ENCODE measurements around the gene GUK1.

DNA sequence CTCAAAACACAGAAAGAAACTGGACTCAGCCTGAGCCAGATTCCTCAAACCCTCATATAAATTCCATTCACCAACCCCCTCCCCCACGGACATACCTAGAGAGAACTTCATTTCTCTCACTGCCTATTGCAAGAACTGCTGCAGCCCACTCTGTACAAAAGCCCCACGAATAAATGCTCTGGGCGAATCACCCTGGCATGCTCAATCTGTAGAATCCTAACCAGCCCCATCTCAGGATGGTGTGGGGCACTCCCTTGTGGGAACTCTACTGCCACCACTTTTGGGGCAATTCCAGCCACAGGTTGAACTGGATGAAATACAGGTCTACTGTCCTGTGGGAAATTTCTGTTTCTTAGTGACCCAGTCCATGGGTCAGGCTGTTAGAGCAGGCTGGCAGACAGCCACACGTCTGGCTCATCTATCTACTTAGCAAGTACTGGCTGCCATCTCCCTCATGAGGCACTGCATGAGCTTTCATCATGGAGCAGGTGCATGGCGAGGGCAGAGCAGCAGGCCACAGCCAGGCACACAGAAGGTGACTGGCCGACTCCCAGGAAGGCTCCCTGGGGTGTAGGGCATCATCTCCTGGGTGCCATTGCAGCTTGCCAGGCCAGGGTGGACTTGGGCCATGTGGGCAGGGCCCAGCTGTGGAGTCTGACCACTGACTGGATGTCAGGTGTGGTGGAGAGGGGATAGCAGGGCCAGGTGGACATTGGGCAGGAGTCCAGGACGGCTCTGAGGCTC is 35.4 kb upstream of the GUK1 start:
- no peak for TF ChIP-seq JUN (CRISPR knock-in tag; IDR thresholded peaks at IDR 0.05)
- TF ChIP-seq, protein P1, sequence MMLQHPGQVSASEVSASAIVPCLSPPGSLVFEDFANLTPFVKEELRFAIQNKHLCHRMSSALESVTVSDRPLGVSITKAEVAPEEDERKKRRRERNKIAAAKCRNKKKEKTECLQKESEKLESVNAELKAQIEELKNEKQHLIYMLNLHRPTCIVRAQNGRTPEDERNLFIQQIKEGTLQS (CRISPR knock-in tag; conservative IDR thresholded peaks at IDR 0.05) = no peak
- TF ChIP-seq, protein P2, sequence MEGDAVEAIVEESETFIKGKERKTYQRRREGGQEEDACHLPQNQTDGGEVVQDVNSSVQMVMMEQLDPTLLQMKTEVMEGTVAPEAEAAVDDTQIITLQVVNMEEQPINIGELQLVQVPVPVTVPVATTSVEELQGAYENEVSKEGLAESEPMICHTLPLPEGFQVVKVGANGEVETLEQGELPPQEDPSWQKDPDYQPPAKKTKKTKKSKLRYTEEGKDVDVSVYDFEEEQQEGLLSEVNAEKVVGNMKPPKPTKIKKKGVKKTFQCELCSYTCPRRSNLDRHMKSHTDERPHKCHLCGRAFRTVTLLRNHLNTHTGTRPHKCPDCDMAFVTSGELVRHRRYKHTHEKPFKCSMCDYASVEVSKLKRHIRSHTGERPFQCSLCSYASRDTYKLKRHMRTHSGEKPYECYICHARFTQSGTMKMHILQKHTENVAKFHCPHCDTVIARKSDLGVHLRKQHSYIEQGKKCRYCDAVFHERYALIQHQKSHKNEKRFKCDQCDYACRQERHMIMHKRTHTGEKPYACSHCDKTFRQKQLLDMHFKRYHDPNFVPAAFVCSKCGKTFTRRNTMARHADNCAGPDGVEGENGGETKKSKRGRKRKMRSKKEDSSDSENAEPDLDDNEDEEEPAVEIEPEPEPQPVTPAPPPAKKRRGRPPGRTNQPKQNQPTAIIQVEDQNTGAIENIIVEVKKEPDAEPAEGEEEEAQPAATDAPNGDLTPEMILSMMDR (IDR thresholded peaks at IDR 0.05) = no peak
- TF ChIP-seq IRF2 (CRISPR knock-in tag; IDR thresholded peaks at IDR 0.05; ENCODE audit: borderline replicate concordance, low read depth) = no peak
- no peak for TF ChIP-seq SP1 (CRISPR knock-in tag; conservative IDR thresholded peaks at IDR 0.05)
- TF ChIP-seq MXD4 (CRISPR knock-in tag; IDR thresholded peaks at IDR 0.05; ENCODE audit: borderline replicate concordance) = no peak
- TF ChIP-seq, protein P3, sequence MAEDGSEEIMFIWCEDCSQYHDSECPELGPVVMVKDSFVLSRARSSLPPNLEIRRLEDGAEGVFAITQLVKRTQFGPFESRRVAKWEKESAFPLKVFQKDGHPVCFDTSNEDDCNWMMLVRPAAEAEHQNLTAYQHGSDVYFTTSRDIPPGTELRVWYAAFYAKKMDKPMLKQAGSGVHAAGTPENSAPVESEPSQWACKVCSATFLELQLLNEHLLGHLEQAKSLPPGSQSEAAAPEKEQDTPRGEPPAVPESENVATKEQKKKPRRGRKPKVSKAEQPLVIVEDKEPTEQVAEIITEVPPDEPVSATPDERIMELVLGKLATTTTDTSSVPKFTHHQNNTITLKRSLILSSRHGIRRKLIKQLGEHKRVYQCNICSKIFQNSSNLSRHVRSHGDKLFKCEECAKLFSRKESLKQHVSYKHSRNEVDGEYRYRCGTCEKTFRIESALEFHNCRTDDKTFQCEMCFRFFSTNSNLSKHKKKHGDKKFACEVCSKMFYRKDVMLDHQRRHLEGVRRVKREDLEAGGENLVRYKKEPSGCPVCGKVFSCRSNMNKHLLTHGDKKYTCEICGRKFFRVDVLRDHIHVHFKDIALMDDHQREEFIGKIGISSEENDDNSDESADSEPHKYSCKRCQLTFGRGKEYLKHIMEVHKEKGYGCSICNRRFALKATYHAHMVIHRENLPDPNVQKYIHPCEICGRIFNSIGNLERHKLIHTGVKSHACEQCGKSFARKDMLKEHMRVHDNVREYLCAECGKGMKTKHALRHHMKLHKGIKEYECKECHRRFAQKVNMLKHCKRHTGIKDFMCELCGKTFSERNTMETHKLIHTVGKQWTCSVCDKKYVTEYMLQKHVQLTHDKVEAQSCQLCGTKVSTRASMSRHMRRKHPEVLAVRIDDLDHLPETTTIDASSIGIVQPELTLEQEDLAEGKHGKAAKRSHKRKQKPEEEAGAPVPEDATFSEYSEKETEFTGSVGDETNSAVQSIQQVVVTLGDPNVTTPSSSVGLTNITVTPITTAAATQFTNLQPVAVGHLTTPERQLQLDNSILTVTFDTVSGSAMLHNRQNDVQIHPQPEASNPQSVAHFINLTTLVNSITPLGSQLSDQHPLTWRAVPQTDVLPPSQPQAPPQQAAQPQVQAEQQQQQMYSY (CRISPR knock-in tag; IDR thresholded peaks at IDR 0.05) = no peak
- TF ChIP-seq, protein P4, sequence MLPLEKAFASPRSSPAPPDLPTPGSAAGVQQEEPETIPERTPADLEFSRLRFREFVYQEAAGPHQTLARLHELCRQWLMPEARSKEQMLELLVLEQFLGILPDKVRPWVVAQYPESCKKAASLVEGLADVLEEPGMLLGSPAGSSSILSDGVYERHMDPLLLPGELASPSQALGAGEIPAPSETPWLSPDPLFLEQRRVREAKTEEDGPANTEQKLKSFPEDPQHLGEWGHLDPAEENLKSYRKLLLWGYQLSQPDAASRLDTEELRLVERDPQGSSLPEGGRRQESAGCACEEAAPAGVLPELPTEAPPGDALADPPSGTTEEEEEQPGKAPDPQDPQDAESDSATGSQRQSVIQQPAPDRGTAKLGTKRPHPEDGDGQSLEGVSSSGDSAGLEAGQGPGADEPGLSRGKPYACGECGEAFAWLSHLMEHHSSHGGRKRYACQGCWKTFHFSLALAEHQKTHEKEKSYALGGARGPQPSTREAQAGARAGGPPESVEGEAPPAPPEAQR (CRISPR knock-in tag; IDR thresholded peaks at IDR 0.05) = no peak
